Testis (tissue), 2 donors: ENCODE data around the gene EYS.

Source experiments
- POLR2A ChIP-seq: fragments of 450-650 bp; IDR thresholded peaks from one replicate; pipeline ENCODE4 v1.6.1; 2017; ENCODE audit warnings: antibody characterized with exemption, mild to moderate bottlenecking, moderate library complexity
- TF ChIP-seq, protein P1 (sequence below), 3 experiments: fragments of 450-650 bp in 2 of 3; fragments of 200-600 bp in 1 of 3; sonication (generic) in 1 of 3; IDR thresholded peaks; one replicate each; pipeline ENCODE4 v1.5.1; 2016 to 2019; ENCODE audit warnings: antibody characterized with exemption in 3 of 3, mild to moderate bottlenecking in 2 of 3, moderate library complexity in 1 of 3

DNA sequence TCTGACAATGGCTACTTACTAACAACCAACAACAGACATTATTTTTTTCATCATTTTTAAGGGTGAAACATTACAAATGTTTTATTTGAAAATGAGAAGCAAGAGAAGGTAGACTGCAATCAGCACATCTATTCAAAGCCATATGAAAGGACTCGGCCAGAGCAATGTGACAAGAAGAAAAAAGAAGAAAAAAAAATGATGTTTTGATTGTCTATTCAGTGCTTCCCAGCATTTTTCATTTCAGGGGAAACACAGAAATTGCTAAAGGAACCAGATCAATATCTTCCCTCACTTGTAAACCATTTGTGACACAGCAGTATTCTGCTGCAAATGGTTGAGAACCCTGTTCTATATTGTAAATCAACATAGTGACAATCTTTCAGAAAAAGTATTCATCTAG lies 270.7 kb downstream of the EYS start:
- TF ChIP-seq, protein P1, sequence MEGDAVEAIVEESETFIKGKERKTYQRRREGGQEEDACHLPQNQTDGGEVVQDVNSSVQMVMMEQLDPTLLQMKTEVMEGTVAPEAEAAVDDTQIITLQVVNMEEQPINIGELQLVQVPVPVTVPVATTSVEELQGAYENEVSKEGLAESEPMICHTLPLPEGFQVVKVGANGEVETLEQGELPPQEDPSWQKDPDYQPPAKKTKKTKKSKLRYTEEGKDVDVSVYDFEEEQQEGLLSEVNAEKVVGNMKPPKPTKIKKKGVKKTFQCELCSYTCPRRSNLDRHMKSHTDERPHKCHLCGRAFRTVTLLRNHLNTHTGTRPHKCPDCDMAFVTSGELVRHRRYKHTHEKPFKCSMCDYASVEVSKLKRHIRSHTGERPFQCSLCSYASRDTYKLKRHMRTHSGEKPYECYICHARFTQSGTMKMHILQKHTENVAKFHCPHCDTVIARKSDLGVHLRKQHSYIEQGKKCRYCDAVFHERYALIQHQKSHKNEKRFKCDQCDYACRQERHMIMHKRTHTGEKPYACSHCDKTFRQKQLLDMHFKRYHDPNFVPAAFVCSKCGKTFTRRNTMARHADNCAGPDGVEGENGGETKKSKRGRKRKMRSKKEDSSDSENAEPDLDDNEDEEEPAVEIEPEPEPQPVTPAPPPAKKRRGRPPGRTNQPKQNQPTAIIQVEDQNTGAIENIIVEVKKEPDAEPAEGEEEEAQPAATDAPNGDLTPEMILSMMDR (IDR thresholded peaks at IDR 0.05): no peak
- TF ChIP-seq POLR2A: no peak
